ENCODE data around the gene PBX2. TPM values are rescaled to one million over a fixed set of nuclear protein-coding genes. Genes with fewer than 3 reads are reported as not detected.

Gene PBX2
- polyA plus RNA-seq, 3 donors: 1.9 to 201 (median 4.0) TPM

DNA sequence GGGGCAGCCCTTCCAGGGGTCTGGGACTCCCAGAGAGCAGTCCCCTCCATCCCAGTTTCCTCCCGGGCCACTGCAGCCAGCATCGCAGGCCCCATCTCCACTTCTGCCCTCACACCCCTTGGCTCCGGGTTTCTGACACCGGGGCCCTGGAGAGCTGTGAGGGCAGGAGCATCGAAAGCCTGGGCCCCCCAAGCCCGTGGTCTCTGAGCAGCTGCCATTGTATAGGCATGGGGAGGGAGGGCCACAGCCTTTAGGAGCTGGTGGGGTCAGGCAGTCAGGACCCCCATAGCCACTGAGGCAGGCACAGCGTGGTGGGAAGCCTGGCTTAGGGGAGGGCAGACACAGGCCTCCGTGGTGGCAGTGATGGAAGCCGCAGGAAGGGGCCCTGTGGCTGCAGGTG is 12.2 kb upstream of the PBX2 start:
- H4K20me1 ChIP-seq (ENCODE audit: insufficient read depth, low read length): no peaks in the 10 kb centered on the region
- H3K27me3 ChIP-seq (ENCODE audit: control insufficient read depth in 2 of 2, insufficient read depth in 2 of 2, low read length in 2 of 2): no peaks in the 10 kb centered on the region
- intact Hi-C loops (cut with micrococcal nuclease): no loop called here
- DNase-seq: no peak
- Mint-ChIP-seq H3K4me1 (peaks cover 10% of the 10 kb centered on the region), H3K4me3 (no peak overlapping the region), H3K36me3 (no peaks in the 10 kb centered on the region), H3K9me3 (peaks cover 0 to 6% (median 0%) of the 10 kb centered on the region in 7 donors), H3K27me3 (ENCODE audit: low read depth in 3 of 3) (peaks cover 9 to 15% (median 13%) of the 10 kb centered on the region in 3 donors), H3K27ac (no peak overlapping the region)
- no peak overlapping the region for H3K27ac ChIP-seq (ENCODE audit: low read depth in 1 of 2, low read length in 2 of 2)
- H3K79me2 ChIP-seq (ENCODE audit: insufficient read depth, low read length): no peaks in the 10 kb centered on the region
- TF ChIP-seq, protein P1, sequence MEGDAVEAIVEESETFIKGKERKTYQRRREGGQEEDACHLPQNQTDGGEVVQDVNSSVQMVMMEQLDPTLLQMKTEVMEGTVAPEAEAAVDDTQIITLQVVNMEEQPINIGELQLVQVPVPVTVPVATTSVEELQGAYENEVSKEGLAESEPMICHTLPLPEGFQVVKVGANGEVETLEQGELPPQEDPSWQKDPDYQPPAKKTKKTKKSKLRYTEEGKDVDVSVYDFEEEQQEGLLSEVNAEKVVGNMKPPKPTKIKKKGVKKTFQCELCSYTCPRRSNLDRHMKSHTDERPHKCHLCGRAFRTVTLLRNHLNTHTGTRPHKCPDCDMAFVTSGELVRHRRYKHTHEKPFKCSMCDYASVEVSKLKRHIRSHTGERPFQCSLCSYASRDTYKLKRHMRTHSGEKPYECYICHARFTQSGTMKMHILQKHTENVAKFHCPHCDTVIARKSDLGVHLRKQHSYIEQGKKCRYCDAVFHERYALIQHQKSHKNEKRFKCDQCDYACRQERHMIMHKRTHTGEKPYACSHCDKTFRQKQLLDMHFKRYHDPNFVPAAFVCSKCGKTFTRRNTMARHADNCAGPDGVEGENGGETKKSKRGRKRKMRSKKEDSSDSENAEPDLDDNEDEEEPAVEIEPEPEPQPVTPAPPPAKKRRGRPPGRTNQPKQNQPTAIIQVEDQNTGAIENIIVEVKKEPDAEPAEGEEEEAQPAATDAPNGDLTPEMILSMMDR (IDR thresholded peaks at IDR 0.05): no peak
- WGBS (ENCODE audit: insufficient coverage): 100% methylated on average over 4 of the region's 9 CpGs
- H3K9me3 ChIP-seq (replicated peaks in 1 of 2; ENCODE audit: control insufficient read depth in 1 of 2, insufficient read depth in 1 of 2, low read length in 2 of 2): no peaks in the 10 kb centered on the region
- H2AFZ ChIP-seq (ENCODE audit: insufficient read depth, low read depth, low read length, poor library complexity, severe bottlenecking): no peak overlapping the region
- H3K4me3 ChIP-seq (replicated peaks in 1 of 3; ENCODE audit: low read depth in 2 of 3, low read length in 3 of 3): no peak overlapping the region
- H3K4me1 ChIP-seq (ENCODE audit: control insufficient read depth in 1 of 2, insufficient read depth in 2 of 2, low read length in 2 of 2): peaks cover 6 to 9% of the 10 kb centered on the region in 2 donors
- no peak overlapping the region for H3K4me2 ChIP-seq (replicated peaks; ENCODE audit: extremely low read depth, low read length, poor library complexity, severe bottlenecking)
- H3K9ac ChIP-seq (ENCODE audit: insufficient read depth, low read length, poor library complexity, severe bottlenecking): no peak overlapping the region
- no peaks in the 10 kb centered on the region for H3K36me3 ChIP-seq (replicated peaks in 1 of 2; ENCODE audit: control insufficient read depth in 1 of 2, insufficient read depth in 2 of 2, low read length in 2 of 2)

DNA sequence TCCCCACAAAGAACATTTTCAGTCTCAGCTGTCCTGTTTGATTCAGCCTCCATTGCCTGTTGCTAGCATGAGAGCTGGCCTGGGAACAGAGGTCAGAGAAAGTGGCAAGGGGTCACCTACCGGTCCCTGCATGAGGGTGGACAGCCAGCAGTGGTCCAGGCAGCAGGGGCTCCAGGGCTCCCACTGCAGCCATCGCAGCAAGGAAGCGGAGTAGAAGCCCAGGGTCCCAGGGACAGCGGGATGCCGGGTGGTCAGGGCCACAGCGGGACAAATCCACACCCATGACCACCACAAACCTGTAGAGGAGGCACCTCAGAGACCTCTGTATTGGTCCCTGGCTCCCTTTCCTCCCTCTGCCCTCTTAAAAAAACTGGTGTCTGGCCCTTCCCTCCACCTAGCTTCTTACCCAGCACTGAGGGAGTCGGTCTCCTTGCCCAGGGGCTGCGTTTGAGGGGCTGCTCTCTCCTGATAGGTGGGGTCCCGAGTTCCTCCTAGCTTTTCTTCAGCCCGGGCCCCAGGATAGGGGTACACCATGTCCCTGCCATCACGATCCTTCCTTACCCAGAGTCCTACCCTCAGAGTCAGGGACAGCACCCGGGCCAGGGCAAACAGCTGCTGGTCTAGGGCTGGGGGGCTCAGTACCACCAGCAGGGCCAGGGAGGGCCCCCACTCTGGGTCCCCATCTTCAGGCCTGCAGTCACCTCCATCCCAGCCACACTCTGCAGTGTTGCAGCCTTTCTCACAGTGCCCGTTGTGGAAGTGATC is 10.9 kb upstream of the PBX2 start:
- Histone ChIP-seq H3K27me3 (ENCODE audit: control insufficient read depth in 2 of 2, insufficient read depth in 2 of 2, low read length in 2 of 2) (no peaks in the 10 kb centered on the region), H3K9ac (ENCODE audit: insufficient read depth, low read length, poor library complexity, severe bottlenecking) (no peak overlapping the region), H4K20me1 (ENCODE audit: insufficient read depth, low read length) (no peaks in the 10 kb centered on the region), H3K4me1 (ENCODE audit: control insufficient read depth in 1 of 2, insufficient read depth in 2 of 2, low read length in 2 of 2) (peaks cover 15 to 19% of the 10 kb centered on the region in 2 donors), H3K36me3 (replicated peaks in 1 of 2; ENCODE audit: control insufficient read depth in 1 of 2, insufficient read depth in 2 of 2, low read length in 2 of 2) (no peaks in the 10 kb centered on the region), H3K4me3 (replicated peaks in 1 of 3; ENCODE audit: low read depth in 2 of 3, low read length in 3 of 3) (no peak overlapping the region), H3K27ac (ENCODE audit: low read depth in 1 of 2, low read length in 2 of 2) (no peak overlapping the region), H3K79me2 (ENCODE audit: insufficient read depth, low read length) (no peaks in the 10 kb centered on the region), H3K9me3 (replicated peaks in 1 of 2; ENCODE audit: control insufficient read depth in 1 of 2, insufficient read depth in 1 of 2, low read length in 2 of 2) (no peaks in the 10 kb centered on the region), H2AFZ (ENCODE audit: insufficient read depth, low read depth, low read length, poor library complexity, severe bottlenecking) (no peak overlapping the region), H3K4me2 (replicated peaks; ENCODE audit: extremely low read depth, low read length, poor library complexity, severe bottlenecking) (no peak overlapping the region)
- H3K9me3 Mint-ChIP-seq: peaks cover 0 to 2% (median 0%) of the 10 kb centered on the region in 7 donors
- peaks cover 17% of the 10 kb centered on the region for H3K4me1 Mint-ChIP-seq
- intact Hi-C loops (cut with micrococcal nuclease): no loop called here
- no peak overlapping the region for H3K4me3 Mint-ChIP-seq
- peaks cover 5 to 16% (median 7%) of the 10 kb centered on the region in 3 donors for H3K27me3 Mint-ChIP-seq (ENCODE audit: low read depth in 3 of 3)
- DNase-seq: no peak
- TF ChIP-seq, protein P1 (IDR thresholded peaks at IDR 0.05): no peak
- H3K36me3 Mint-ChIP-seq: no peaks in the 10 kb centered on the region
- WGBS (ENCODE audit: insufficient coverage): 96% methylated on average over 11 of the region's 13 CpGs
- H3K27ac Mint-ChIP-seq: peak overlapping the region in 1 of 7 donors; percentile 30
